Heart left ventricle (tissue), 13 donors: ENCODE measurements around the gene TIGD2.

Experiments
- POLR2A ChIP-seq, 2 donors: fragments of 450-650 bp; IDR thresholded peaks; one replicate each; pipeline ENCODE4 v1.6.1; 2017; ENCODE audit warnings: antibody characterized with exemption in 2 of 2, mild to moderate bottlenecking in 2 of 2, moderate library complexity in 2 of 2
- TF ChIP-seq, protein P1 (sequence below), 12 donors: fragments of 200-600 bp; sonication (generic) in 4 of 12; IDR thresholded peaks; one replicate each; pipeline versions ENCODE4 v1.5.0 to v1.8.0; 2018 to 2022; ENCODE audit warnings: antibody characterized with exemption in 12 of 12, mild to moderate bottlenecking in 5 of 12
- donor health status: ischemic (EF 13 %, LVEDD 7.1; RV severe dilation, severe dysfunction).
- donor health status: DM: no; HTN: yes; CAD: no.
- donor health status: DM: no; HTN: no; CAD: no.
- donor health status: ischemic (EF 25% LVEDD 6.9; RV normal size, moderate dysfunction).
- donor health status: ischemic (EF 25% LVEDD 5.7; RV mildly dilated, moderate dysfunction).
- donor health status: ischemic (EF 35%, LVEDD 5.7; RV mildly dilated, moderate dysfunction).
- donor health status: nonischemic (EF 11% LVEDD 7.7; RV severe dilation, severe dysfunction).
- donor health status: DM: yes; HTN: yes; CAD: no.
- donor health status: PGD.
- donor health status: ischemic (EF 29% LVEDD 5.4; RV normal size, mild dysfunction).
- donor health status: nonischemic (EF 23%, LVEDD 6.1; RV moderate dilation, normal function).

DNA sequence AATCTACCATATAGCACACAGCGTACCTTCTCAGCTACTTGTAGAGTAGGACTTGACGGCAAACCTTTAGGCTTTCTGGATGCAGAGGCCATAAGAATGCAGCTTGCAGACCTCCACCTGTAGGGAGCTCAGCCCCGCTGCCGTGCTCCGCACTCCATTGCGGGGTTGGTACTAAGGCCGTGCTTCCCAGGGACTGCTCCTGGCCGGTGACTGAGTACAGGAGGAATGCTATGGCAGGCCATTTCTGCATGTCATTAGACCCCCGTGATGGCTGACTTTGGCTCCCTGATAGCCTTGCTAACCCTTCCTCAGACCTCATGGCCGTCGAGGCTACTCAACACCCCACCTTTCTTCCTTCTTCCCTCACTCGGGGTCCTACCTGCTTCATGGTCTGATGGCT is 26.4 kb downstream of the TIGD2 start:
- no peak for TF ChIP-seq POLR2A (IDR thresholded peaks at IDR 0.05)
- TF ChIP-seq, protein P1, sequence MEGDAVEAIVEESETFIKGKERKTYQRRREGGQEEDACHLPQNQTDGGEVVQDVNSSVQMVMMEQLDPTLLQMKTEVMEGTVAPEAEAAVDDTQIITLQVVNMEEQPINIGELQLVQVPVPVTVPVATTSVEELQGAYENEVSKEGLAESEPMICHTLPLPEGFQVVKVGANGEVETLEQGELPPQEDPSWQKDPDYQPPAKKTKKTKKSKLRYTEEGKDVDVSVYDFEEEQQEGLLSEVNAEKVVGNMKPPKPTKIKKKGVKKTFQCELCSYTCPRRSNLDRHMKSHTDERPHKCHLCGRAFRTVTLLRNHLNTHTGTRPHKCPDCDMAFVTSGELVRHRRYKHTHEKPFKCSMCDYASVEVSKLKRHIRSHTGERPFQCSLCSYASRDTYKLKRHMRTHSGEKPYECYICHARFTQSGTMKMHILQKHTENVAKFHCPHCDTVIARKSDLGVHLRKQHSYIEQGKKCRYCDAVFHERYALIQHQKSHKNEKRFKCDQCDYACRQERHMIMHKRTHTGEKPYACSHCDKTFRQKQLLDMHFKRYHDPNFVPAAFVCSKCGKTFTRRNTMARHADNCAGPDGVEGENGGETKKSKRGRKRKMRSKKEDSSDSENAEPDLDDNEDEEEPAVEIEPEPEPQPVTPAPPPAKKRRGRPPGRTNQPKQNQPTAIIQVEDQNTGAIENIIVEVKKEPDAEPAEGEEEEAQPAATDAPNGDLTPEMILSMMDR (IDR thresholded peaks at IDR 0.05): no peak
